GM06990 (cell line): Measurements from ENCODE around the gene ANKRD62.

Experiments
- DNase-seq: peaks from one replicate; pipeline ENCODE4 v3.0.0-alpha.2; 2011; ENCODE audit not compliant: insufficient read length; ENCODE audit errors: extremely low read depth
- H3K27me3 ChIP-seq: replicated peaks from 2 replicates; pipeline ENCODE4 v1.6.0; 2011; ENCODE audit warnings: low read length; ENCODE audit not compliant: control insufficient read depth, insufficient read depth
- H3K36me3 ChIP-seq: 2 replicates; pipeline ENCODE4 v1.5.1; 2011; ENCODE audit warnings: low read length; ENCODE audit not compliant: control insufficient read depth, insufficient read depth
- H3K4me3 ChIP-seq: replicated peaks from 2 replicates; pipeline ENCODE4 v1.5.1; 2011; ENCODE audit warnings: low read depth, mild to moderate bottlenecking, control low read depth, low read length
- TF ChIP-seq, protein P1 (sequence below): IDR thresholded peaks from 2 replicates; pipeline ENCODE4 v1.5.1; 2011; ENCODE audit warnings: low read length, control low read depth, mild to moderate bottlenecking, inconsistent platforms; ENCODE audit not compliant: insufficient read depth, poor library complexity, severe bottlenecking

The ANKRD62 gene

DNA sequence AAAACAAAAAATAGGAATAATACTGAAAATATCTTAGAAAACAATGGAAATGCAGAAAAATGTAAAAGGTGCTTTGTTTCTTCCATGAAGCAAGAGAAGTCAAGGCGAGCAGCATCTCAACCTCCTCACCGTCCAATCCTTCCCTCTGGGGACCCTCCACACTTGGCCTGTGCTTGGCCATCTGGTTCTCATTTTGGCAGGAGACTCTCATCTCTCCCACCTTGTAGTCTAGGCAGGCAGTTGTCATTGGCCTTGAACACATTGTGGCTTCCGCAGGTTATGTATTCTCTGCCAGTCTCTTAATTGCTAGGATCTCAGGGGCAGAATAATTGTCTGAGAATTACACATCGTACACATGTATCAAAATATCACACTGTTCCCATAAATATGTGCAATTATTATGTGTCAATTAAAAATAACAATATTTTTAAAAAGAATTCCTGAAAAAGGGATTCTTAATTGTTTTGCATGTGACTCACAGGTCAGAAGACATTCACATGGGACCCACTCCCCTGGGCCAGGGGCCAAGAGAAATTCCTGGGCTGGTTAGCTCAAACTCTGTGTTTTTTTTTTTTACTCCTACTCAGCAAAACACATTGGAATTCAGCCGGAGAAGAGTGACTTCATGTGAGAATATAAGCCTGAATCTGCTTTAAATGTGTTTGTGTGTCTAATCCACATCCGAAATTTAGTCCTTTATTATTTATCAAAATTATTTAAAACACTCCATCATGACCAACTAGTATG is 14.0 kb upstream of the ANKRD62 start:
- DNase-seq = no peak
- Histone ChIP-seq H3K4me3 (no peak overlapping the region), H3K27me3 (no peaks in the 10 kb centered on the region), H3K36me3 (no peaks in the 10 kb centered on the region)
- TF ChIP-seq, protein P1, sequence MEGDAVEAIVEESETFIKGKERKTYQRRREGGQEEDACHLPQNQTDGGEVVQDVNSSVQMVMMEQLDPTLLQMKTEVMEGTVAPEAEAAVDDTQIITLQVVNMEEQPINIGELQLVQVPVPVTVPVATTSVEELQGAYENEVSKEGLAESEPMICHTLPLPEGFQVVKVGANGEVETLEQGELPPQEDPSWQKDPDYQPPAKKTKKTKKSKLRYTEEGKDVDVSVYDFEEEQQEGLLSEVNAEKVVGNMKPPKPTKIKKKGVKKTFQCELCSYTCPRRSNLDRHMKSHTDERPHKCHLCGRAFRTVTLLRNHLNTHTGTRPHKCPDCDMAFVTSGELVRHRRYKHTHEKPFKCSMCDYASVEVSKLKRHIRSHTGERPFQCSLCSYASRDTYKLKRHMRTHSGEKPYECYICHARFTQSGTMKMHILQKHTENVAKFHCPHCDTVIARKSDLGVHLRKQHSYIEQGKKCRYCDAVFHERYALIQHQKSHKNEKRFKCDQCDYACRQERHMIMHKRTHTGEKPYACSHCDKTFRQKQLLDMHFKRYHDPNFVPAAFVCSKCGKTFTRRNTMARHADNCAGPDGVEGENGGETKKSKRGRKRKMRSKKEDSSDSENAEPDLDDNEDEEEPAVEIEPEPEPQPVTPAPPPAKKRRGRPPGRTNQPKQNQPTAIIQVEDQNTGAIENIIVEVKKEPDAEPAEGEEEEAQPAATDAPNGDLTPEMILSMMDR = no peak

DNA sequence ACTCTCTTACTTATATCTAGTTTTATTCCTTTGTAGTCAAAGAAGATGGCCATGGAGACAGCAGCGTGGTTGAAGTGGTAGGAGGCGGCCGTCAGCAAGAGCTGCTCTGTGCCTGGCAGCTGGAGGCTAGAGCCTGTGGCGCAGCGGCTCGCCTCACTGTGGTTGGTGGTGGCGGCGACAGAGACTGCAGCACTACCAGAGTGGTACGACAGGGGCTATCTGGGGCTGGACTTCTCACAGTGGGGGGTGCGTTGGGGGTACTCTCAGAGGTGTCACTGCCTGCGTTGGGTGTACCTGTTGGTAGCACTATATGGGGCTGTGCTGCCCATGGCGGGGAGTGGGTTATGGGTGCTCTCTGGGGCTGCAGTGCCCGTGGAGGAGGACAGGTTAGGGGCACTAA is 8.5 kb upstream of the ANKRD62 start:
- Histone ChIP-seq H3K27me3 (no peaks in the 10 kb centered on the region), H3K36me3 (no peaks in the 10 kb centered on the region), H3K4me3 (no peak overlapping the region)
- DNase-seq = no peak
- TF ChIP-seq, protein P1 = no peak

DNA sequence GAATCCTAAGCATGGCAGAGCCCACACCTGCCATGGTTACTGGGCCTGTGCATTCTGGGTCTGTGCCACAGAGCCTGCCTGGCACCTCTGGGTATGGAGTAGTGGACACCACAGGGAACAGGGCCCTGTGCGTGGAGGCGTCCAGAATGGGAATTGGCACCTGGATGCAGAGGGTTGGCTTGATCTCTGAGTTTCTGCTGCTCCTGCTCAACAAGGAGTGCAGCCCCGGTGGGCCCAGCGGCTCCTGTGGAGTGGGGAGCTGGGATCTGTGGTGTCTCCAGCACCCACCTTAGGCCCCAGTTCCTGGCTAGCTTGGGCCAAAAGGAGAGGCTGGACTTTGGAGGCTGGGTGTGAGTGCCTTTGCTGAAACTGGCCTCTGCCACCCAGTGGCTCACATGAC is 7.9 kb upstream of the ANKRD62 start:
- Histone ChIP-seq H3K27me3 (no peaks in the 10 kb centered on the region), H3K36me3 (no peaks in the 10 kb centered on the region), H3K4me3 (no peak overlapping the region)
- DNase-seq = no peak
- TF ChIP-seq, protein P1 = no peak

DNA sequence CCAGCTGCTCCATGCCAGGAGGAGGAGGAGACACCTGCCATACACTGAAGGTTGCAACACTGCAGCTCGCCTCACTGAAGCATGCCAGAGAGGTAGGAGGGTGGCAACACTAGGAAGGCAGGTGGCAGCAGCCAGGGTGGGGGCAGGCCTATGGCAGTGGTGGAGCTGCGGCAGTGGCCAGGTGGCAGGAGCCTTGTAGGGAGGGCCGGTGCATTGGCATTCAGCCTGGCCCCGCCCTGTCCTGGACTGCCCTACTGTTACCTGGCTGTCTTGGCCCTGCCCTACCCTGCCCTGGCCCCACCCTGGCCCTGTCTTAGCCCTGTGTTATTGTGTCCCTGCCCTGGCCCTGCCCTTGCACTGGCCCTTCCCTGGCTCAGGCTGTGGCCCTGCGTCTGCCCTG is 7.4 kb upstream of the ANKRD62 start:
- Histone ChIP-seq H3K36me3 (no peaks in the 10 kb centered on the region), H3K4me3 (no peak overlapping the region), H3K27me3 (no peaks in the 10 kb centered on the region)
- DNase-seq = no peak
- TF ChIP-seq, protein P1 = no peak

DNA sequence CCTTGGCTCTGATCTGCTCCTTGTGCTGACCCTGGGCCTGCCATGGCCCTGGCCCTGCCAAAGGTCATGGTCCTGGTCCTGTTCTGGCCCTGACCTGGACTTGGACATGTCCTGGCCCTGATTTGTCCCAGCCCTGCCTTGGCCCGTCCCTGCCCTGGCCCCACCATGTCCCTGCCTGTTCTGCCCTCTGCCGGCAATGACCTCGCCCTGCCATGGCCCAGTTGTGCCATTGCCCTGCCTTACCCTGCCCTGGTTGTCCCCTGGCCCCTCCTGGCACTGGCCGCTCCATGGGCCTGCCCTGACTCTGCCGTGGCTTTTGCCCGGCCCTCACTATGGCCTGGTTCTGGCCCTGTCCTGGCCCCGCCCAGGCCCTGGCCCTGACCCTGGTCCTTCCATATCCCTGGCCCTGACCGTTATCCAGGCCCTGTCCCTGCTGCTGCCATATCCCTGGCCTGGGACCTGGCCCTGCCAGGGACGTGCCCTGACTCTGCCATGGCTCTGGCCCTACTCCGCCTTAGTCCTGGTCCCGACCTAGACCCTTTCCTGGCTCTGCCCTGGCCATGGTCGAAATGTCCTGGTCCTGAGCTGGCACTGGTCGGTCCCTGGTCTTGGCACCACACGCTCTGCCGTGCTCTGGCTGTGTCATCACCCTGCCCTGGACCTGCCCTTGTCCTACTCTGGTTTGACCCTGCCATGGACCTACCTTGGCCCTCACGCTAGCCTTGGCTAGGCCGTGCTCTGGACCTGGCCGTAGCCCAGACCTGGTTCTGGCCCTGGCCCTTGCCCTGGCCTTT is 6.8 kb upstream of the ANKRD62 start:
- no peak for DNase-seq
- TF ChIP-seq, protein P1 = no peak
- Histone ChIP-seq H3K36me3 (no peaks in the 10 kb centered on the region), H3K27me3 (no peaks in the 10 kb centered on the region), H3K4me3 (no peak overlapping the region)
